K562 (cell line): ENCODE data around the gene CXCL1.

Experiments used
- EZH2 ChIP-seq: IDR thresholded peaks from 2 replicates; pipeline ENCODE4 v1.6.1; 2012; ENCODE audit warnings: low read depth, mild to moderate bottlenecking, inconsistent platforms, low read length, borderline replicate concordance
- MCM2 ChIP-seq: fragments of 450-650 bp; IDR thresholded peaks from 2 replicates; pipeline ENCODE4 v1.6.1; 2017; ENCODE audit warnings: low read depth, mild to moderate bottlenecking
- NFE2 ChIP-seq: IDR thresholded peaks from 2 replicates; pipeline ENCODE4 v1.6.1; 2014; ENCODE audit warnings: antibody characterized with exemption, low read depth
- RBM14 ChIP-seq: fragments of 200-400 bp; formaldehyde crosslinking; IDR thresholded peaks from 2 replicates; pipeline ENCODE4 v1.6.1; 2018; ENCODE audit warnings: low read depth, mild to moderate bottlenecking, low read length, moderate library complexity, borderline replicate concordance; ENCODE audit not compliant: insufficient read depth
- RBM39 ChIP-seq: fragments of 200-400 bp; formaldehyde crosslinking; optimal IDR thresholded peaks from 2 replicates; pipeline ENCODE3; 2018; ENCODE audit warnings: low read depth, low read length
- ZBTB33 ChIP-seq: sonication (generic); formaldehyde crosslinking; IDR thresholded peaks from 2 replicates; pipeline ENCODE4 v1.8.1; 2023; ENCODE audit warnings: mild to moderate bottlenecking, missing genetic modification reagents
- ZNF232 ChIP-seq: sonication (generic); formaldehyde crosslinking; IDR thresholded peaks from 2 replicates; pipeline ENCODE4 v1.8.0; 2022; ENCODE audit warnings: mild to moderate bottlenecking, missing genetic modification reagents
- TF ChIP-seq, protein P1 (sequence below): fragments of 450-650 bp; IDR thresholded peaks from 2 replicates; pipeline ENCODE4 v1.6.1; 2018; ENCODE audit not compliant: partially characterized antibody
- TF ChIP-seq, protein P2 (sequence below): fragments of 250-450 bp; sonication (Bioruptor Pico); IDR thresholded peaks from 2 replicates; pipeline ENCODE4 v1.5.0; 2021

DNA sequence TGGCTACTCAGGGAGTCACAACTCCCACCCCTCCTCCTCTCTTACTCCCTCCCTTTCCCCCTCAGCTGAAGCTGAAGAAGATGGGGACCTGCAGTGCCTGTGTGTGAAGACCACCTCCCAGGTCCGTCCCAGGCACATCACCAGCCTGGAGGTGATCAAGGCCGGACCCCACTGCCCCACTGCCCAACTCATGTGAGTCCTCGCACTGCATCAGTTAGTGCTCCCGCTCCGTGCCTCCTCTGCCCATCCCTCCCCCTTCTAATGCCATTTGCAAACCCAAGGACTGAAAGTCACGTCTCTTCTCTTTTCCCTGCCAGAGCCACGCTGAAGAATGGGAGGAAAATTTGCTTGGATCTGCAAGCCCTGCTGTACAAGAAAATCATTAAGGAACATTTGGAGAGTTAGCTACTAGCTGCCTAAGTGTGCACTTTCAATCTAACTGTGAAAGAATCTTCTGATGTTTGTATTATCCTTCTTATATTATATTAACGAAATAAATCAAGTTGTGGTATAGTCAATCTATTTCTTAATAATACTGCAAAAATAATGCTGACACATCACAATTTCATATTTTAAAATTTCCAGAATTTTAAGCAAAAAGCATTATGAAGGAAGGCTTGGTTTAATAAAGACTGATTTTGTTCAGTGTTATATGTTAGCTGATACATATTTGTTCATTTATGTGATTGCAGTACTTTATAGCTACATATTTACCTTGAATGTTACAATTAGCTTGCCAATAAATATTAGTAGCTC lies 15.3 kb upstream of the CXCL1 start:
- TF ChIP-seq RBM39 (no peak), MCM2 (no peak), NFE2 (no peak), EZH2 (no peak), RBM14 (no peak), ZNF232 (CRISPR knock-in tag) (no peak), ZBTB33 (CRISPR knock-in tag) (no peak)
- TF ChIP-seq, protein P1, sequence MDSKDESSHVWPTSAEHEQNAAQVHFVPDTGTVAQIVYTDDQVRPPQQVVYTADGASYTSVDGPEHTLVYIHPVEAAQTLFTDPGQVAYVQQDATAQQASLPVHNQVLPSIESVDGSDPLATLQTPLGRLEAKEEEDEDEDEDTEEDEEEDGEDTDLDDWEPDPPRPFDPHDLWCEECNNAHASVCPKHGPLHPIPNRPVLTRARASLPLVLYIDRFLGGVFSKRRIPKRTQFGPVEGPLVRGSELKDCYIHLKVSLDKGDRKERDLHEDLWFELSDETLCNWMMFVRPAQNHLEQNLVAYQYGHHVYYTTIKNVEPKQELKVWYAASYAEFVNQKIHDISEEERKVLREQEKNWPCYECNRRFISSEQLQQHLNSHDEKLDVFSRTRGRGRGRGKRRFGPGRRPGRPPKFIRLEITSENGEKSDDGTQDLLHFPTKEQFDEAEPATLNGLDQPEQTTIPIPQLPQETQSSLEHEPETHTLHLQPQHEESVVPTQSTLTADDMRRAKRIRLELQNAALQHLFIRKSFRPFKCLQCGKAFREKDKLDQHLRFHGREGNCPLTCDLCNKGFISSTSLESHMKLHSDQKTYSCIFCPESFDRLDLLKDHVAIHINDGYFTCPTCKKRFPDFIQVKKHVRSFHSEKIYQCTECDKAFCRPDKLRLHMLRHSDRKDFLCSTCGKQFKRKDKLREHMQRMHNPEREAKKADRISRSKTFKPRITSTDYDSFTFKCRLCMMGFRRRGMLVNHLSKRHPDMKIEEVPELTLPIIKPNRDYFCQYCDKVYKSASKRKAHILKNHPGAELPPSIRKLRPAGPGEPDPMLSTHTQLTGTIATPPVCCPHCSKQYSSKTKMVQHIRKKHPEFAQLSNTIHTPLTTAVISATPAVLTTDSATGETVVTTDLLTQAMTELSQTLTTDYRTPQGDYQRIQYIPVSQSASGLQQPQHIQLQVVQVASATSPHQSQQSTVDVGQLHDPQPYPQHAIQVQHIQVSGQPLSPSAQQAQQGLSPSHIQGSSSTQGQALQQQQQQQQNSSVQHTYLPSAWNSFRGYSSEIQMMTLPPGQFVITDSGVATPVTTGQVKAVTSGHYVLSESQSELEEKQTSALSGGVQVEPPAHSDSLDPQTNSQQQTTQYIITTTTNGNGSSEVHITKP = no peak
- TF ChIP-seq, protein P2, sequence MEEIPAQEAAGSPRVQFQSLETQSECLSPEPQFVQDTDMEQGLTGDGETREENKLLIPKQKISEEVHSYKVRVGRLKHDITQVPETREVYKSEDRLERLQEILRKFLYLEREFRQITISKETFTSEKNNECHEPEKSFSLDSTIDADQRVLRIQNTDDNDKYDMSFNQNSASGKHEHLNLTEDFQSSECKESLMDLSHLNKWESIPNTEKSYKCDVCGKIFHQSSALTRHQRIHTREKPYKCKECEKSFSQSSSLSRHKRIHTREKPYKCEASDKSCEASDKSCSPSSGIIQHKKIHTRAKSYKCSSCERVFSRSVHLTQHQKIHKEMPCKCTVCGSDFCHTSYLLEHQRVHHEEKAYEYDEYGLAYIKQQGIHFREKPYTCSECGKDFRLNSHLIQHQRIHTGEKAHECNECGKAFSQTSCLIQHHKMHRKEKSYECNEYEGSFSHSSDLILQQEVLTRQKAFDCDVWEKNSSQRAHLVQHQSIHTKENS (CRISPR knock-in tag) = no peak
